ELF-1 (cell line): Measurements from ENCODE around the gene FGF11.
"Not testable (repeated sequence)": the region's sequence is repeated elsewhere in the genome, so short reads cannot be mapped to it uniquely, and the experiment has no call there.

Source experiments
- DNase-seq: peaks from one replicate; pipeline ENCODE4 v3.0.0-alpha.2; 2016; ENCODE audit warnings: low read depth, low spot score

The FGF11 gene

DNA sequence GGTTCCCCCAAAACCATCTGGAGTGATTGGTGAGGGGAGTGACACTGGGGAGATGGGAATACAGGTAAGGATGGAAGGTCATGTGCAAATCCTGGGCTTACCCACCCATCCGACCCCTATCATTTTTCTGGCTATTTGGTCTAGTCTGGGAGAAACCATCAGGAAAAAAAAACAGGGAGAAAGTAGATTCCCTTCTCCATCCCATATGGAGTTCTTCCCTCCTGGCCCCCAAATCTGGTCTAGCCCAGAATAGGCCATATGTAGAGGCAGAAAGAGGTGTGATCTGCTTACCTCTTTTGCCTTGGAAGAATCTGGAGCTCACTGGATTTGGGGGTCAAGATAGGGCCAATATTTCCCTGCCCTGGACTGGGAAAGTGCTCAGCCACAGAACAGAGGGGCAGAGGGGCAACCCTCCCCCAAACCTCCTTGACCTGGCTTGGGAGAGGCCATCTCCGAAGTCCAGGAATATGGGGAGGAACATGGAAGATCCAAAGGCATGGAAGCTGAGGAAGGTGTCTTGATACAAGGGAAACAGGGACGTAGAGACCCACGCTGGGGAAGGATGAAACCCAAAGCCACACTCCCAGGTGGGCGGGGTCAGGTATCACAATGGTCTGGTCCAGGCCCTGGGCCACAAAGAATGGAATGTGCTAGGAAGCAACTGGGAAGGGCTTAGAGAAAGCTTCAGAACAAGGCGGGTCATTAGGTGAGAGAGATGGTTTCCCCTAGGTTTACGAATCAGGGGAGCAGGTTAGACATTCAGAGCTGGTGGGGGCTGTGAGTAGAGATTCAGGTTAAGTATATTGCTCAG, 21.7 kb downstream of the FGF11 start:
- peak; percentile 68 for DNase-seq

DNA sequence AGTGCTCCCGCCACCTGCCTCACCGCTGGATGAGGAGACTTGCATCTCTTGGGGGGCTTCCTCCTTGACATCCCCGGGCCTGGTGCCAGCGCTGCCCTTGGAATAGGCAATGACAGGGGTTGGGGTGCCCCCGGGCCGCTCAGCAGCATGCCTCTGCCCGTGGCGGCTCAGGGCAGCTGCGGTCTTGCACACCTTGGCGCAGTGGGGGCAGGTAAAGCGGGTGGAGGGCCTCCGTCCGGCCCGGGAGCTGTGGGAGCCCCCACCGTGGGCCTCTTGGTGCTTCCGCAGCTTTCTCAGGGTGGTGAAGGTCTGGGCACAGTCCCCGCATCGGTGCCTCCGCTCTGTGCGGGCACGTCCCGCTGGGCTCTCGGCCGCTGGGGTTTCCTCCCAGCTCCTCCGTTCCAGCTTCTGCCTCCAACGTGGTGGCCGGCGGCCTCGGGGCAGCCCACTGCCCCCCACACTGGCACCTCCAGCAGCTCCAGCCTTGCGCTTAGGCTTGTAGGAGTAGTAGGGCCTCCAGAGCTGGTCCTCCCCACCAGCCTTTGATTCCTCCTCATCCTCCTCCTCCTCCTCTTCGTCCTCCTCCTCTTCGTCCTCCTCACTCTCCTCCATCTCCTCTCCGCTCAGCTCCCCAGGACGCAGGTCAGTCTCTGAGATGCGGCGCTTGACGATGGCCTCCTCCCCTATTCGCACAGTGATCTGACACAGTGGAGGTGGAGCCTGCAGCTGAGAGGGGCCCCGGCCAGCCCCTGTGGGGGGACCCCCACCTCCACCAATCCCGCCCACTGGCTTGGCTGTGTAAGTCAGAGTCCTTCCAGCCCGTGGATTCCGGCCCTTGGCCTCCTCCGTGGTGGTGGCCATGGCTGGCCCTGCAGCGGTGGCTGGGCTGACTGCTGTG, 23.4 kb downstream of the FGF11 start:
- no peak for DNase-seq

DNA sequence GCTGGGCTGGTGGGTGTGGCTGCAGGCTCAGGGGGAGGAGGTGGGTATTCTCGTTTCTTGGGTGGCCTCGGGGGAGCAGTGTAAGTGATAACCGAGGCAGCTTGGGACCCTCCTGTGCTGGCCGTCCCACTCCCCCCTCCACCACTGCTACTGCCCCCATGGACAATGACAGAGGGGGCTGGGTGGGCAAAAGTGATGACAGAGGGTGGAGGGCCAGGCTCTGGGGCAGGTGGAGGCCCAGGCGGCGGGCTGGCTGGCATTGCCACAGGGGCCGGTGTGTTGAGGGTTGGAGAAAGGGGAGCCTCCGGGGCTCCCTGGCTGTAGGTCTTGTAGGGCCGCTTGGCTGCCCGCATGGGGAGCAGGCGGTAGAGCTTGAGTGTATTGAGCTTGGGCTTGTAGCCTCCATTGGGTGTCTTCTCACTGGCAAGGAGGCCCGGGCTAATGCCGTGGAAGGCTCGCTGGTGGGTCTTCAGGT, 24.1 kb downstream of the FGF11 start:
- DNase-seq: no peak

- no peak for DNase-seq
Measured at GRCh38 chr17:7464081-7464480, 24.8 kb downstream of the FGF11 start.

DNA sequence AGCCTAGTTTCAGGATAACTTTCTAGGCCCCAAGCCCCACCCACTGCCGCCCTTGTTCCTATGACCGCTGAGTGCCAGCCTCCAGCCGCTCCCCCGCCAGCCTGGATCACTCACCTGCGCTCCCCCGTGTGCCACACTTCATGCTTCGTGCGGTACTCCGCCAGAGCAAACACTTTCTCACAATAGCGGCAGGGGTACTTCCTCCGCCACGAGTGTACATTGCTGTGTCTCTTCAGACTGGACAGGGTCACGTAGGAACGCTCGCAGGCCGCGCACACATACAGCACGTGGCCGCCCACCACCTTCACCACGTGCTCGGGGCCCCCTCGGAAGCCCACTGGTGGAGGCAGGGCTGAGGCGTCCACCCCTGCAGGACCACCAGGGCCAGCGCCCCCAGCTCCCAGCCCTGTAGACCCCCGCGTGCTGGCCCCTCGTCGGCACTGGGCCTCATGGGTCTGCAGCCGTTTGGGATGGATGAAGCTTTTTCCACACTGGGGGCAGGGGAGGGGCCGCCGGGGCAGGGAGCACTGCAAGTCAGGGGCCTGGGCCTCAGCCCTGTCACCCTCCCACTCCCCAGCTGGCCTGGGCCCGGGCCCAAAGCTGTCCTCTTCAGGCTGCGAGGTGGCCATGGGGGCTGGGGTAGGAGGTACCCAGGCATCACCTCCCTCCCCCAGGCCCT, 26.4 kb downstream of the FGF11 start:
- DNase-seq: no peak

DNA sequence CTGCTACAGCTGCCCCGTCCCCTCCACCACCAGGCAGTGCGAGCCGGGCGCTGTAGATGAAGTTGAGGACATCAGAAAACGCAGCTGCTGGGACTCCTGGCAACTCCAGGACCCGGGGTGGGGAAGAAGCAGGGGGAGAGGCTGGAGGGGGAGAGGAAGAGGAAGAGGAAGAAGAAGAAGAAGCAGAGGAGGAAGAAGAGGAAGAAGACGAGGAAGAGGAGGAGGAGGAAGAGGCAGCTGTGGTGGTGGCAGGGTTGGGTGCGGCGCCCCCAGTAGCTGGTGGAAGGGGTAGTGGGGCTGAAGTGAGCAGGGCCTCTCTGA, 27.0 kb downstream of the FGF11 start:
- DNase-seq: no peak

GRCh38 chr17:7466639-7467341, 27.5 kb downstream of the FGF11 start:
- no peak for DNase-seq

GRCh38 chr17:7467498-7467897, 28.2 kb downstream of the FGF11 start:
- no peak for DNase-seq

- no peak for DNase-seq
Measured at GRCh38 chr17:7468290-7468689, 29.0 kb downstream of the FGF11 start.

GRCh38 chr17:7468804-7469389, 29.6 kb downstream of the FGF11 start:
- no peak for DNase-seq

- DNase-seq: not testable (repeated sequence)
Measured at GRCh38 chr17:7469843-7470242, 30.5 kb downstream of the FGF11 start.

DNA sequence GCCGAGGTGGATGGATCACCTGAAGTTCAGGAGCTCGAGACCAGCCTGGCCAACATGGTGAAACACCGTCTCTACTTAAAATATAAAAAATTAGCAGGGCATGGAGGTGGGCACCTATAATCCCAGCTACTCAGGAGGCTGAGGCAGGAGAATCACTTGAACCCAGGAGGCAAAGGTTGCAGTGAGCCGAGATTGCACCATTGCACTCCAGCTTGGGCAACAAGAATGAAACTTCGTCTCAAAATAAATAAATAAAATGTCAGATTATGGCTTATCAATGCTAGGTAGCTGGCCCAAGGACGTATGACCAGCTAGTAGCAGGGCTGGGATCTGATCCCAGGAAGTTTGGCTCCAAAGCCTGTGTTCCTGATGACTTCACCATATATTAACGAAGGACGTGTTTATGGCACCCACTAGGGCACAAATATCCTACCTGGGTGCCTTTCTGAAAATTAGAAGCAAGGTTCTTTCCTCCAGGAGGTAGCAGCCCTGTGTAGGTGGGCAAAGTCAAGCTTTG, 31.2 kb downstream of the FGF11 start:
- not testable (repeated sequence) for DNase-seq

DNA sequence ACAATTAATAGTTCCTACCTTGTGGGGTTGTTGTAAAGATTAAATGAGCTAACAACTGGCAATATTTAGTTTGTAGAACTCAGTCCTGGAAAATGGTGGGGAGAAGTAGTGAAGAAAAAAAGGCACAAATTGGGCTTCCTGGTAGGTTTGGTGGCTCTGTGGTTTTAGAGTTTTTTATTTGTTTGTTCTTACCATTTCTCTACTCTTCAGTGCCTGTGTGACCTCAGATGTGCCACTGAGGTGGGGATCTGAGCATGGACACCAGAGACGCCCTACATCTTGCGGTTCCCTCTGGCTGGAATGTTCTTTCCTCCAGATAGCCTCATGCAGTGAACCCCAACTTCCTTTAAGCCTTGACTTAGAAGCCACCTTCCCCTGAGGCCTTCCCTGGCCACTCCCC, 32.4 kb downstream of the FGF11 start:
- DNase-seq: no peak

GRCh38 chr17:7474767-7475166, 35.5 kb downstream of the FGF11 start:
- not testable (repeated sequence) for DNase-seq

- DNase-seq: no peak
Measured at GRCh38 chr17:7475764-7476422, 36.6 kb downstream of the FGF11 start.

- no peak for DNase-seq
Measured at GRCh38 chr17:7476494-7476893, 37.2 kb downstream of the FGF11 start.

DNA sequence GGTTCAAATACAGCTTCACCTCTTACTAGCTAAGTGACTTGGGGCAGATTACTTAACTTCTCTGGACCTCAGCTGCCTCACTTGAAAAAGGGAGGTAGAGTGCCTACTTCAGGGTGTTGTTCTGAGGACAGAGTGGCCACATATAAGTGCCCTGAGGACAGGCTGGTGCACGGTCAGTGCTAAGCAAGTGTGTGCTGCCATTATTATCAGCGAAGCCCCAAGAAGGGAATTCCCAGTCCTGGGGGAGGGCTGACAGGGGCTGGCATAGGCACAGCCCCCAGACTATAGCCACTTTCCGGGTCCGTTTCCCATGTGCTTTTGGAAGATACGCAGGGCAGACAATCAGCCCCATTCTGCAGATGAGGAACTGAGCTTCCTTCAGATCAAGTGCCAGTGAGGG, 37.6 kb downstream of the FGF11 start:
- no peak for DNase-seq

GRCh38 chr17:7477392-7478275, 38.3 kb downstream of the FGF11 start:
- peak; percentile 65 for DNase-seq
